ENCODE measurements around the gene NCMAP.

- TF ChIP-seq CTCF (IDR thresholded peaks at IDR 0.05) = no peak
- TF ChIP-seq POLR2AphosphoS5 (IDR thresholded peaks at IDR 0.05) = no peak
These were observed 1.3 kb downstream of the NCMAP start for GRCh38 chr1:24557220-24557619.

Measured in breast epithelium (tissue), 3 donors.